ENCODE data around the gene TSN. TPM values are rescaled to one million over a fixed set of nuclear protein-coding genes. Genes with fewer than 3 reads are reported as not detected.
"Not testable (repeated sequence)": the region's sequence is repeated elsewhere in the genome, so short reads cannot be mapped to it uniquely, and the experiment has no call there.

The TSN gene
- total RNA-seq, 4 donors from 2014 or later: 41.4 to 50.8 (median 43.0) TPM

- Histone ChIP-seq H3K36me3 (no peaks in the 10 kb centered on the region), H3K27me3 (no peaks in the 10 kb centered on the region), H3K4me1 (no peaks in the 10 kb centered on the region), H3K4me3 (replicated peaks in 1 of 3) (no peak overlapping the region), H3K9me3 (no peaks in the 10 kb centered on the region), H3K27ac (no peak overlapping the region)
- 84 to 86% methylated on average over 8 of the region's 8 CpGs for WGBS, 2 donors
- TF ChIP-seq POLR2A (IDR thresholded peaks at IDR 0.05): no peak
- TF ChIP-seq, protein P1, sequence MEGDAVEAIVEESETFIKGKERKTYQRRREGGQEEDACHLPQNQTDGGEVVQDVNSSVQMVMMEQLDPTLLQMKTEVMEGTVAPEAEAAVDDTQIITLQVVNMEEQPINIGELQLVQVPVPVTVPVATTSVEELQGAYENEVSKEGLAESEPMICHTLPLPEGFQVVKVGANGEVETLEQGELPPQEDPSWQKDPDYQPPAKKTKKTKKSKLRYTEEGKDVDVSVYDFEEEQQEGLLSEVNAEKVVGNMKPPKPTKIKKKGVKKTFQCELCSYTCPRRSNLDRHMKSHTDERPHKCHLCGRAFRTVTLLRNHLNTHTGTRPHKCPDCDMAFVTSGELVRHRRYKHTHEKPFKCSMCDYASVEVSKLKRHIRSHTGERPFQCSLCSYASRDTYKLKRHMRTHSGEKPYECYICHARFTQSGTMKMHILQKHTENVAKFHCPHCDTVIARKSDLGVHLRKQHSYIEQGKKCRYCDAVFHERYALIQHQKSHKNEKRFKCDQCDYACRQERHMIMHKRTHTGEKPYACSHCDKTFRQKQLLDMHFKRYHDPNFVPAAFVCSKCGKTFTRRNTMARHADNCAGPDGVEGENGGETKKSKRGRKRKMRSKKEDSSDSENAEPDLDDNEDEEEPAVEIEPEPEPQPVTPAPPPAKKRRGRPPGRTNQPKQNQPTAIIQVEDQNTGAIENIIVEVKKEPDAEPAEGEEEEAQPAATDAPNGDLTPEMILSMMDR (IDR thresholded peaks at IDR 0.05): no peak
- intact Hi-C loops (cut with DNase I): no loop called here
- DNase-seq: no peak
Measured at GRCh38 chr2:121815216-121815615, 59.8 kb downstream of the TSN start.

- Histone ChIP-seq H3K27me3 (no peaks in the 10 kb centered on the region), H3K36me3 (no peaks in the 10 kb centered on the region), H3K9me3 (no peaks in the 10 kb centered on the region), H3K4me3 (replicated peaks in 1 of 3) (no peak overlapping the region), H3K4me1 (no peaks in the 10 kb centered on the region), H3K27ac (no peak overlapping the region)
- 65 to 72% methylated on average over 4 to 7 of the region's 7 CpGs for WGBS, 2 donors
- TF ChIP-seq, protein P1 (IDR thresholded peaks at IDR 0.05): no peak
- no peak for TF ChIP-seq POLR2A (IDR thresholded peaks at IDR 0.05)
- DNase-seq: no peak
- intact Hi-C loops (cut with DNase I): no loop called here
Measured at GRCh38 chr2:121816797-121817196, 61.3 kb downstream of the TSN start.

- intact Hi-C loops (cut with DNase I); H3K9me3 ChIP-seq; DNase-seq; H3K27ac ChIP-seq; H3K27me3 ChIP-seq; H3K4me1 ChIP-seq; H3K4me3 ChIP-seq (replicated peaks in 1 of 3); H3K36me3 ChIP-seq: not testable (repeated sequence)
- 92 to 94% methylated on average over 1 of the region's 1 CpG for WGBS, 2 donors
Measured at GRCh38 chr2:121817304-121817703, 61.9 kb downstream of the TSN start.

Other genes with a start within 250 kb of the TSN start
- not detected for gene RNU4ATAC, start 224.8 kb upstream of the TSN start, total RNA-seq
- 100 to 1,000 TPM in 2 of 4 donors, 10 to 100 TPM in 2; 69.3 to 110 (median 98.3) TPM for gene CLASP1, start 106.2 kb upstream of the TSN start, total RNA-seq
- 10 to 100 TPM; 19.1 to 72.2 (median 35.4) TPM for gene NIFK, start 18.8 kb upstream of the TSN start, total RNA-seq